GM13976 (cell line): ENCODE results near the gene BACH2.

ENCODE experiments used
- DNase-seq: peaks from one replicate; pipeline ENCODE4 v3.0.0; 2012; ENCODE audit warnings: low spot score
- CTCF ChIP-seq: IDR thresholded peaks from 2 replicates; pipeline ENCODE4 v1.5.1; 2012; ENCODE audit warnings: borderline replicate concordance, mild to moderate bottlenecking; ENCODE audit not compliant: insufficient read depth; ENCODE audit errors: extremely low read depth, missing control alignments, control extremely low read depth
- in situ Hi-C: fragments of 300-500 bp; cut with MboI; formaldehyde crosslinking; loops from one replicate; pipeline ENCODE4 v1.12.0; 2022; ENCODE audit warnings: low sequenced_read_pairs, mixed read lengths, inconsistent platforms; ENCODE audit not compliant: unreplicated experiment

BACH2 gene

GRCh38 chr6:90329386-90330077 lies 32.9 kb upstream of the BACH2 start:
- in situ Hi-C loops, result no loop called here
- DNase-seq, result no peak
- TF ChIP-seq CTCF, result no peak

- DNase-seq, result no peak
- in situ Hi-C loops, result no loop called here
These were observed 31.4 kb upstream of the BACH2 start for GRCh38 chr6:90328004-90328403.

GRCh38 chr6:90326404-90327057 lies 29.9 kb upstream of the BACH2 start:
- no peak for TF ChIP-seq CTCF
- DNase-seq, result no peak
- in situ Hi-C loops, result no loop called here

More at GRCh38 chr6:90328004-90328403, 31.4 kb upstream of the BACH2 start:
- no peak for TF ChIP-seq CTCF

- in situ Hi-C loops, result no loop called here
- DNase-seq, result no peak
- TF ChIP-seq CTCF, result no peak
These were observed 27.1 kb upstream of the BACH2 start for GRCh38 chr6:90323706-90324105.

GRCh38 chr6:90322976-90323474 lies 26.4 kb upstream of the BACH2 start:
- no peak for TF ChIP-seq CTCF
- in situ Hi-C loops, result no loop called here

GRCh38 chr6:90319979-90320685 lies 23.5 kb upstream of the BACH2 start:
- DNase-seq, result no peak
- in situ Hi-C loops, result no loop called here
- TF ChIP-seq CTCF, result no peak

More at GRCh38 chr6:90322976-90323474, 26.4 kb upstream of the BACH2 start:
- DNase-seq, result no peak
